NCI-H146 treated with DMSO at 0.1 percent for 48 hours (cell line): ENCODE data around the gene GATC.
A peak's percentile ranks its signal among the peaks of the same experiment; 100 is the strongest.

Experiments
- DNase-seq: peaks from one replicate; lab custom pipeline; 2025; ENCODE audit not compliant: unreplicated experiment; lab: John Stamatoyannopoulos, UW

The GATC gene

DNA sequence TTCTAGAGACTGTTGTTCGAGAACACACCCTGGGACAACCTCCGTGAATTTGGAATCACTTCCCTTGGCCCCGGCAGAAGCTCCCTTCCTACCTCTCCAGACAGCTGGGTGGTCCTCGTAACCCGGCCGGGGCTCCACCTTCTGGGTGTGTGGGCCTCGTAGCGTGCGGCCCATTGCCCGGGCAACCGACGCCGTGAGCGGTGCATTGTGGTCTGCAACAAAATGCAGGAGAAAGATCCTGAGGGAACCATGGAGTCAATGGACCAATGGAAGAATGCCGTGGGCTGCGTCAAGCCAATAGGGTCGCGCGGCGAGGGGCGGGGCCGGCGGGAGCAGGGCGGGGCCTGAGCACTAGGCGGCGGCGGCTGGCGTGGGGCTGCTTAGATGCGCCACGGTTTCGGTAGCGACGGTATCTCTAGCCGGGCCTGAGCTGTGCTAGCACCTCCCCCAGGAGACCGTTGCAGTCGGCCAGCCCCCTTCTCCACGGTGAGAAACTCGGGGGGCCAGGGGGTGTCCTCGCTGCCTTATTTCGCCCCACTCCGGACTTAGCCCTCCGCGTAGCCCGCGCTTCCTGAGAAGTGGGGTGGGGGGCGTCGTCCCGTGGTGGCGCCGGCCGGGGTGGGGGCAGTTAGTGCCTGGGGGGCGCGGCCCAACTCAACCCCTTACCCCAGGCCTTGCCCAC lies 49.6 kb downstream of the GATC start, which contains the start of gene DYNLL1:
TSS of gene DYNLL1 (plus strand) at position 383 of the 682 bp plus-strand sequence. CDS start 309 bp downstream, outside the sequence.
- DNase-seq, result peak; percentile 84

DNA sequence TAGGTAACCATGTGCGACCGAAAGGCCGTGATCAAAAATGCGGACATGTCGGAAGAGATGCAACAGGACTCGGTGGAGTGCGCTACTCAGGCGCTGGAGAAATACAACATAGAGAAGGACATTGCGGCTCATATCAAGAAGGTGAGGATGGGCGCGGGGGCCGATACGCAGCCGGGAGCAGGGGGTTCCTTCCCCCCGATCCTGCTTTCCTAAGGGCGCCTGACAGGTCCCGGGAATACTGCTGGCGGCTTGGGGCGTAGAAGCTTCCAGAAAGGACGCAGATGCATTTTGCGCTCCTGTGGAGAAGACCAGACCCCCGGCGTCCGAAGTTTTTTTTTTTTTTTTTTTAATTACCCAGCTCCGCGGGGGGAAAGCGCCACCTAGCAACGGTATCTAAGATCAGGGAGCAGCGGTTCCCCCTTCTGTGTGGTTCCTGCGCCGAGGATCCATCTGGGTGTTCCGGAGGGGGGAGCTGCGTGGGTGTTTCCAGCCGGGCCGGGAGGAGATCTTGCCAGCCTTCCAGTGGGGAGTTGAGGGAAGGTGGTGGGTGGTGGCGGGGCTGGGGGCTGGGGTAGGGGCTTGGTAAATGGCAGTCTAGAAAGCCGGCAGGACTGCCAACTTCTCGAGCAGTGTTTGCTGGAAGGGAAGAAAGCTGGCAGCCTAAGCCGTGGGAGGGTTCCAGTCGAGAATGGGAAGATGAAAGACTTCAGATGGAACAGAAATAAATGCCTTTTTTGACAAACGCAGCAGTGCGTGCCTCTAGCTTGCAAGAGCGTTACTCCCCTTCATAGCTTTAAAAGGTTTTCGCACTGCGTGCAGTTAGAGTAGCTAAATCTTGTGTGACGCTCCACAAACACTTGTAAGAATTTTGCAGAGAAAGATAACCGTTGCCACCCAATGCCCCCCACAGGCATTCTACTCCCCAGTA lies 50.4 kb downstream of the GATC start:
- peak; percentile 12 for DNase-seq

DNA sequence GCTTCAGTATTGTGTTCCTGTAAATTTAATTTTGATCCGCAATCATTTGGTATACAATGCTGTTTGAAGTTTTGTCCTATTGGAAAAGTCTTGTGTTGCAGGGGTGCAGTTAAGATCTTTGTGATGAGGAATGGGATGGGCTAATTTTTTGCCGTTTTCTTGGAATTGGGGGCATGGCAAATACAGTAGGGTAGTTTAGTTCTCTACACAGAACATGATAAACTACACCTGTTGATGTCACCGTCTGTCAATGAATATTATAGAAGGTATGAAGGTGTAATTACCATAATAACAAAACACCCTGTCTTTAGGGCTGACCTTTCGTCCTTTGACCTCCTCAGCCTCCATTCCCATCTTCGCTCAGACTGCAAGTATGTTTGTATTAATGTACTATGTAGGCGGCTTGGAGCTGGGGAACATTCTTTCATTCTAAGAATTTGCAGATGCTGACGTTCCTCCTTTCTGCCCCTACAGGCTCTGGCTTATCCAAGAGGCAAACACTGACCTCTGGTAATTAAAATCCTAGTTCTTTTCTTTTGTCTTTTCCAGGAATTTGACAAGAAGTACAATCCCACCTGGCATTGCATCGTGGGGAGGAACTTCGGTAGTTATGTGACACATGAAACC lies 51.4 kb downstream of the GATC start:
- DNase-seq, result no peak

DNA sequence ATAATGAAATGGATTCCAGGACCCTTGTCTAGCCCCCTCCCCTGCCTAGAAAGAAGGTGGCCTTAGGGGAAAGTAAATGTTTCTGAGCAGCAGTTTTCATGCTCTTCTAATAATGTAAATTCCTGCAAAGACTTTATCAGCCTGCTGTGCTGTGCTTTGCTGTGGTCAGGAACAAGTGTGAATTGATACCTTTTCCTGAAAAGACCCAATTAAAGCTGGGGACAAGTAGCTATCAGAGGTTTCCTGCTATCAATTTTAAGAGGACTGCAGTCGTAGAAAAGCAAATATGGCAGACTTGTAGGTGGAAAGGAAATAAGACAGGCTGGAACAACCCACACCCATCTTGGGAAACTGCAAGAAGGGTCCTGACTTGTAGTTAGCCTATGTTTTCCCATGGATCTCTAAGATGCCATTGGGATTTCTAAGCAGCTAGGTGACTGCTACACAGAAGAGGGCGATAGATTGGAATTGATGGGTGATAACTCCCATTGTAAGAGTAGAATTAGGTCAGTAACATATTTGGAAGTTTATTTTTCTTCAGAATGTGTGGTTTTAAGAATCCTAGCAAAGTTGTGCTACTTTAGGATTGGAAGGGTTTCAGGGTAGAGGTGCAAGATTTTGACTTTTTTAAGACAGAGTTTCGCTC lies 52.7 kb downstream of the GATC start:
- no peak for DNase-seq

DNA sequence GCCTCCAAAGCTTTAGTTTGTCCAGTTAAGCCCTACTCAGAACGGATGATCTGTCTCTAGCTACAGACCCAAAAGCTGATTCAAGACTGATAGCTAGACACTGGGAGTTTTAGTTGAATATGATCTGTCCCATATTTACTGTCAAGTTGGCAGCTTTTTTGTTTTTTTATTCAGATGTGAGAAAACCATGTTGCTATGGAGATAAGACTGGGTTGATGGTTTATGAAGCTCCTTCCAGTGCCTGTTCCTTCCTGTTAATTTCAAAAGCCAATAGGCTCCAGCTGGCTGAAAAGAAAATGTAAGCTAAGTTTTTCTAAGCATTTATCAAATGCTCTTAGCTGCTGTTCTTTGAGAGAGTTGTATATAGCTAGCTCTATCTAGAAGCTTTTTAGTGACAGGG lies 54.3 kb downstream of the GATC start:
- no peak for DNase-seq

DNA sequence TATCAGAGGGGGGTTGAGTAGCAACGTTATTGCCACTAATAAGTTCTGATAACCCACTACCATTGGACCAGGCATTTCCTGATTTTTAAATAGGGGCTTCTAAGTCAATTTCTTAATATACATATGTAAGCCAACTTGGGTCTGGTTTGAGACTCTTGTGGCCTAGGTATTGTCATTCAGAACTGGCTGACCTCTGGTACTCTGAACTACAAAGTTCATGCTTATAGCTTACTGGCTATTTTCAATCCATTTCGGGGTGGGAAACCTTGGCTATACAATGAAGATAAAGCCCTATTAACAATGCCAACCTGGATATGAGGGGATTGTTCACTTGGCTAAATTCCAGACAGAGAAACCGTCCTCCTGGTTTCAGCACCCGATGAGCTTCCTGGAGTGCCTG lies 58.3 kb downstream of the GATC start:
- DNase-seq, result no peak

DNA sequence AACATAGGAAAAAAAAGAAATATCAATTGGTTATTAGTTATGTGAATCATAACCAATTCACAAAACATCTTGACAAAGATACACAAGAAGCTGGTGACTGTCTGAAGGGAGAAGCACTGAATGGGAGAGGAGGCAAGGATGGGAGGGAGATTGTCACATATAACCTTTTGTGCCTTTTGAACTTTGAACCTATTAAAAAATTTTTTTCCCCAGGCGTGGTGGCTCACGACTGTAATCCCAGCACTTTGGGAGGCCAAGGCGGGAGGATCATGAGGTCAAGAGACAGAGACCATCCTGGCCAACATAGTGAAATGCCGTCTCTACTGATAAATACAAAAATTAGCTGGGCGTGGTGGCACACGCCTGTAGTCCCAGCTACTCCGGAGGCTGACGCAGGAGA lies 62.3 kb downstream of the GATC start:
- no peak for DNase-seq
